ENCODE results near the gene PKD1L1.

DNA sequence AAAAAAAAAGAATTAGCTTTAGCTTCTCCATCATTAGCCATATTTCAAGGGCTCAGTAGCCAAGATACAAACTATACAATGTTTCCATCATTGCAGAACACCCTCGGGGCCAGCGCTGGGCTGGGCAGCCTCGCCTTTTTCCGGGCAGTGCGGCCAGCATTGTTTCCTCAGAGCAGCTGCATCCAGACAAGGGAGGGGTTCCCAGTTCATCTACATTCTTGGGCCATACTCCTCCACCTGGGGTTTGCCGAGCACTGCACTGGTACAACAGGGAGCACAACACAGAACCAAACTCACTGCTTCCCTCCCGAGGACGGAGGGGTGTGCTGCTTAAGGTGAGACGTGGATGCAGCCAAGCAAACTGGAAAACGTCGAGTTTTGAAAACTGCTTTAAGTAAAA, 2.4 kb upstream of the PKD1L1 start:
- TF ChIP-seq, protein P1, sequence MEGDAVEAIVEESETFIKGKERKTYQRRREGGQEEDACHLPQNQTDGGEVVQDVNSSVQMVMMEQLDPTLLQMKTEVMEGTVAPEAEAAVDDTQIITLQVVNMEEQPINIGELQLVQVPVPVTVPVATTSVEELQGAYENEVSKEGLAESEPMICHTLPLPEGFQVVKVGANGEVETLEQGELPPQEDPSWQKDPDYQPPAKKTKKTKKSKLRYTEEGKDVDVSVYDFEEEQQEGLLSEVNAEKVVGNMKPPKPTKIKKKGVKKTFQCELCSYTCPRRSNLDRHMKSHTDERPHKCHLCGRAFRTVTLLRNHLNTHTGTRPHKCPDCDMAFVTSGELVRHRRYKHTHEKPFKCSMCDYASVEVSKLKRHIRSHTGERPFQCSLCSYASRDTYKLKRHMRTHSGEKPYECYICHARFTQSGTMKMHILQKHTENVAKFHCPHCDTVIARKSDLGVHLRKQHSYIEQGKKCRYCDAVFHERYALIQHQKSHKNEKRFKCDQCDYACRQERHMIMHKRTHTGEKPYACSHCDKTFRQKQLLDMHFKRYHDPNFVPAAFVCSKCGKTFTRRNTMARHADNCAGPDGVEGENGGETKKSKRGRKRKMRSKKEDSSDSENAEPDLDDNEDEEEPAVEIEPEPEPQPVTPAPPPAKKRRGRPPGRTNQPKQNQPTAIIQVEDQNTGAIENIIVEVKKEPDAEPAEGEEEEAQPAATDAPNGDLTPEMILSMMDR (IDR thresholded peaks at IDR 0.05), result peak in 1 of 5 experiments; percentile 19
- TF ChIP-seq POLR2A (IDR thresholded peaks at IDR 0.05), result no peak

Measured in transverse colon (tissue), 3 donors.